ENCODE results near the gene OR13F1. TPM values are rescaled to one million over a fixed set of nuclear protein-coding genes. Genes with fewer than 3 reads are reported as not detected.
A peak's percentile ranks its signal among the peaks of the same experiment; 100 is the strongest.

Gene OR13F1
- total RNA-seq, 1 experiment from 2014 or later = not detected

DNA sequence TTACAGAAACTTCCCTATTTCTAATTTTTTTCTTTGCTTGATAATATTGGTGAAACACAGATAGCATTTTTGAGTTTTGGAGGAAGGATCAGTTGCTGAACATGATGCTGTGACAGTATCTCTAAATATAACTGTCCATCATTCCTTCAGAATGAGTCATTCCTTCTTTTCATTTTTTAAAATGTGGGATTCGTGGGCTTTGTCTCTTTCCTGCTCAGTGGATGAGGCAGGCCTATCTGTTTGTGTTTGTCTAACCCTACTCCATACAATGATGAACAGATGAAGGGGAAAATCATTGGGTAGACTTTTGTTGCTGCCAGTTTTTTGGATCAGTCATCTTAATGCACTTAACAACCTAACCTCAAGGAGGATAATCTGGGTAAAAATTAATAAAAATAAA is 49.2 kb downstream of the OR13F1 start:
- H3F3A ChIP-seq (ENCODE audit: low read length, unreplicated experiment) = no peaks in the 10 kb centered on the region
- no peaks in the 10 kb centered on the region for H3K4me1 ChIP-seq (ENCODE audit: insufficient read depth, low read length)
- no peaks in the 10 kb centered on the region for H3K27me3 ChIP-seq (ENCODE audit: low read length)
- H3K9me3 ChIP-seq (ENCODE audit: low read length) = no peaks in the 10 kb centered on the region
- DNase-seq = peak; percentile 2
- ChIA-PET CTCF (no interaction called here), POLR2A (ENCODE audit: unreplicated experiment) (no interaction called here)
- intact Hi-C loops (cut with micrococcal nuclease) = no loop called here
- no peak for ATAC-seq
- H2AFZ ChIP-seq (ENCODE audit: low read length) = no peak overlapping the region
- TF ChIP-seq CTCF (conservative IDR thresholded peaks at IDR 0.05; ENCODE audit: low read depth, low read length) (no peak), EZH2phosphoT487 (IDR thresholded peaks at IDR 0.05; ENCODE audit: borderline replicate concordance, low read length) (no peak), EZH2 (IDR thresholded peaks at IDR 0.05; ENCODE audit: low read length, unreplicated experiment) (no peak)
- H3K4me2 ChIP-seq (ENCODE audit: low read length) = no peak overlapping the region
- H3K27ac ChIP-seq (ENCODE audit: low read length) = no peak overlapping the region
- no peak overlapping the region for H3K4me3 ChIP-seq (ENCODE audit: low read length)
- H3K36me3 ChIP-seq (ENCODE audit: low read depth, low read length) = no peaks in the 10 kb centered on the region
- H3K9me2 ChIP-seq (replicated peaks; ENCODE audit: low read length) = no peaks in the 10 kb centered on the region
- no peaks in the 10 kb centered on the region for H3K79me2 ChIP-seq (ENCODE audit: low read length)
- BruUV-seq (replicated peaks) = no TSS peak
- H4K20me1 ChIP-seq (ENCODE audit: low read length) = no peaks in the 10 kb centered on the region
- H3K9ac ChIP-seq (ENCODE audit: low read length) = no peak overlapping the region

Other genes with a start within 250 kb of the OR13F1 start
- gene OR13C4, start 22.9 kb downstream of the OR13F1 start, total RNA-seq (2014; rRNA removed) = not detected in 2 replicates
- not detected in 2 replicates for gene OR13C3, start 32.6 kb downstream of the OR13F1 start, total RNA-seq (2014; rRNA removed)
- gene OR13C8, start 64.9 kb downstream of the OR13F1 start, total RNA-seq (2014; rRNA removed) = not detected in 2 replicates
- not detected in 2 replicates for gene OR13C5, start 95.2 kb downstream of the OR13F1 start, total RNA-seq (2014; rRNA removed)
- gene OR13C2, start 101.4 kb downstream of the OR13F1 start, total RNA-seq (2014; rRNA removed) = not detected in 2 replicates
- gene OR13C9, start 113.9 kb downstream of the OR13F1 start, total RNA-seq (2014; rRNA removed) = not detected in 2 replicates
- not detected in 2 replicates for gene OR13D1, start 190.3 kb downstream of the OR13F1 start, total RNA-seq (2014; rRNA removed)
- gene NIPSNAP3A, start 243.4 kb downstream of the OR13F1 start, total RNA-seq (2014; rRNA removed) = 8.6 and 9.1 TPM in 2 replicates